RPMI7951 (cell line): ENCODE results near the gene ANKRD1. TPM values are rescaled to one million over a fixed set of nuclear protein-coding genes. Genes with fewer than 3 reads are reported as not detected.
"Not testable (repeated sequence)": the region's sequence is repeated elsewhere in the genome, so short reads cannot be mapped to it uniquely, and the experiment has no call there.

ENCODE experiments used
- DNase-seq: peaks from one replicate; pipeline ENCODE4 v3.0.0-alpha.2; 2012; ENCODE audit warnings: low read depth
- total RNA-seq: library from RNA; depleted of rRNA; stranded (reverse); fragments of >200 nt; shearing (Covaris generic); gene quantifications from 2 replicates; pipeline ENCODE4 v1.2.3, GENCODE V29; 2014

The ANKRD1 gene
- total RNA-seq, 1 experiment from 2014 or later, result 0.36 TPM

DNA sequence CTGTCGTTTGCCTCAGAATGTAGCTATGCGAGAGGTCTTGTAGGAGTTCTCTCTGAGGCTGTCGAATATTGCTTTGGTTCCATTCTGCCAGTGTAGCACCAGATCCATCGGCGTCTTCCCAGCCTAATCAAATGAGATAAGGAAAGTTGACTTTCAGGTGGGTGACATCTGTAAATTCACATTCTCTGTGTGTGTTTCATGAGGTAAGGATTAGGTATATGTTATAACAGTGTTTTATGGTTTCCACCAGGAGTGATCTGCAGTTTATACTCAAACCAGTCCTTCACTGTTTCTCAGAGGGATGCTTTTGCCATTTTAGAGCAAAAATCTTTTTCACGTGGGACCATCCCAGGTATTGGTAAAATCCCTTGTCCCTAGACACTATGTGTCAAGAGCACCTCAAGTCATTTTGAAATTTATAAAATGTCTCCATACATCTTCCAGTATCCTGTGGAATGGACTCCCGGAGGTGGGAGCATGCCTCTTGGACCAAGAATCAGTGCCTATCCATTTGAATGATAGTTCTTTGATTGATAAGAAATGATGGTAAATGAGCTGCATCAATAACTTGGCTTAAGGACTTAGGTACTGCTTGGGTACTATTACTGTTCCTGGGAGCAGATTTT is 7.9 kb downstream of the ANKRD1 start:
- no peak for DNase-seq

- peak; percentile 10 for DNase-seq
These were observed 8.7 kb downstream of the ANKRD1 start for GRCh38 chr10:90912174-90912573.

GRCh38 chr10:90911133-90912051 is 9.5 kb downstream of the ANKRD1 start:
- peak; percentile 71 for DNase-seq

DNA sequence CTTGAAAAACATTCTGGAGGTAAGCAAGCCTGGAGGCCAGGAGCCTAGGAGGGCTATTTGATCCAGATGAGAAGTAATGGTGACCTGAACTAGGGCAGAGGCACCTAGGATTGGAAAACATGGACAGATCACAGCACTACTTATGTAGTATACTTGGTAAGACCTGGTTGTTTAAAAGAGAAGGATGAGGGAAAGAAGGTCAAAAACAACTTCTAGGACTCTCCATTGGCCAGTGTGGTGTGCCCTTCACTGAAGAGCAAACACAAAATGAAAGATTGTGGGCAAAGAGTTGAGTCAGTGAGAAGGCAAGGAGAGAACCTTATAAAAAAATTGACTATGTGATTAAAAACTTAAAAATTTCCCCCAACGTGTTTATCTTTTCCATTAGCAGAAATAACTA is 14.3 kb downstream of the ANKRD1 start:
- no peak for DNase-seq

DNA sequence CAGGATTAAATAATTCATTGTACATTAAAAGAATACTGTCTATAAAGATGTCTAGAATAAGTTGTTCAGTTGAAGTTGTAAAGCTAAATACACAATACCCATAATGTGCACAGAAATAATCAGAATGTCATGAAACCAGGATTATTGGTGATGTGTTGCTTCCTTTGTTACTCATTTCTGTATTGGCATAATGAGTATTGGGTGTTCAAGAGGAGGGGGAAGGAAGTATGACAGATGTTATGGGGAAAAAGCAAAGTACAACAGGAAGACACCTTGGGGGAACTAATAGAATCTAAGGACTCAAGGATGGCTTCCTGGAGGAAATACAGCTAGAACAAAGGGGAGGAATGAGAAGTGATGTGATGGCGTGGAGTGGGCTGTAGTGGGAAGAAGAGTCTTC is 15.0 kb downstream of the ANKRD1 start:
- no peak for DNase-seq

- DNase-seq, result not testable (repeated sequence)
These were observed 24.0 kb downstream of the ANKRD1 start for GRCh38 chr10:90896916-90897315.

GRCh38 chr10:90893190-90893589 is 27.7 kb downstream of the ANKRD1 start:
- no peak for DNase-seq

- DNase-seq, result no peak
These were observed 30.5 kb downstream of the ANKRD1 start for GRCh38 chr10:90890347-90890746.

DNA sequence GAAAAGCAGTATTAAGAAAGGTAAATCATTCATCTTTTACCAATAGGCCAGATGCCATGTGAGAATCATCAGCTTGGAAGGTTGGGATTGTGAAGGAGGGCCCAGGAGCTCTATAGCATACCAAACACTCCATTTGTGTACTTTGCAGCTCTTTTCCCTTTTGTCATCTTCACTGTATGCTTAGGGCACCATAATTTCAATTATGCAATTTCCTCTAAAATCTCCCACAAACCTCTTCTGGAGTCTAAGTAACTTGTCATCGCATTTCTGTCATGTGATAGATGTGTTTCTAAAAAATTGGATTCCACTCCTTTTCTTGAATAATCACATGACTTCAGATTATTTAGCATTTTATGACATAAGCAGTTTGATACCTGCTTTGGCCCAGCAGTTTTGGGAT is 31.3 kb downstream of the ANKRD1 start:
- DNase-seq, result no peak

DNA sequence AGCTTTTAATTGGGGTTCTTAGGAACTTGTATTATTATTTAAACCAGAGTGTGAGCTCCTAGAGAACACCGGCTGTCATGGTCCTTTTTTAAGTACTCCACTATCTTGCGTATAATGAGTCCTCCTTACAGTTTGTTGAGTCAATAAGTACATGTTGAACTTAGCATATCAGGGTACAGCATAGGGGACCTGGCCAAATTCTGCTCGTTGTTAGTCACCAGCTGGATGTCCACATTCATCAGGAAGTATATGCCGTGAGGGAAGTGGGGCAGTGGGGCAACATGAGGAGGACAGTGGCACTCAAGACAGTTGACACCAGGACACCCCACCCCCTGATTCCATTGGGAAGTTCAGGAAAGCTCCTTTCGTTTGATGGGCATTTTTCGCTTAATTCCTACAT is 32.5 kb downstream of the ANKRD1 start:
- no peak for DNase-seq

GRCh38 chr10:90887555-90887954 is 33.3 kb downstream of the ANKRD1 start:
- no peak for DNase-seq

GRCh38 chr10:90885176-90885575 is 35.7 kb downstream of the ANKRD1 start:
- peak; percentile 9 for DNase-seq

GRCh38 chr10:90884431-90884830 is 36.5 kb downstream of the ANKRD1 start:
- DNase-seq, result no peak

DNA sequence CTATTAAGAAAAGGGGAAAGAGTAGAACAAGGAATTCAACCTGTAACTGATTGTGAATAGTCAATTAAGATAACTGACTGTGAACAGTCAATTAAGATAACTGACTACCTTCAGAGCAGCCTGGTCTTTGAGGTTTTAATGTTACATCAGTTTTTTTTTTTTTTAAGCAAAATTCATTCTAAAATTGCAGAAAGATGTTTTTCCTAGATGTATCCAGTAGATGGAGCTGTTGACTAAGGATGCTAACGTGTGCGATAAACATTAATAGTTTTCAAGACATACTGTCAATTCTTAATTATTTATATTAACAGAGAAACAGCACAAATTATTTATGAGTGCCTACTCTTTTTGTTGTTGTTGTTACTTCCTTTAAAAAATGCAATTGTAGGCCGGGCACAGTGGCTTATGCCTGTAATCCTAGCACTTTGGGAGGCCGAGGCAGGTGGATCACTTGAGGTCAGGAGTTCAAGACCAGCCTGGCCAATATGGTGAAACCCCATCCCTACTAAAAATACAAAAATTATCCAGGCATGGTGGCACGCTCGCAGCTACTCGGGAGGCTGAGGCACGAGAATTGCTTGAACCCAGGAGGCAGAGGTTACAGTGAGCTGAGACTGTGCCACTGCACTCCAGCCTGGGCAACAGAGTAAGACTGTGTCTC is 40.7 kb downstream of the ANKRD1 start:
- DNase-seq, result peak; percentile 39

GRCh38 chr10:90879062-90879461 is 41.8 kb downstream of the ANKRD1 start:
- DNase-seq, result no peak

- DNase-seq, result no peak
These were observed 48.3 kb downstream of the ANKRD1 start for GRCh38 chr10:90872648-90873020.

- DNase-seq, result peak; percentile 74
These were observed 48.9 kb downstream of the ANKRD1 start, which contains the start of gene RPP30 for GRCh38 chr10:90871766-90872647. Gene RPP30, plus strand, starts transcription at chr10:90871974. Its CDS starts 13 bp downstream, at chr10:90871987.

- peak; percentile 85 for DNase-seq
These were observed 49.6 kb downstream of the ANKRD1 start for GRCh38 chr10:90871279-90871765.

DNA sequence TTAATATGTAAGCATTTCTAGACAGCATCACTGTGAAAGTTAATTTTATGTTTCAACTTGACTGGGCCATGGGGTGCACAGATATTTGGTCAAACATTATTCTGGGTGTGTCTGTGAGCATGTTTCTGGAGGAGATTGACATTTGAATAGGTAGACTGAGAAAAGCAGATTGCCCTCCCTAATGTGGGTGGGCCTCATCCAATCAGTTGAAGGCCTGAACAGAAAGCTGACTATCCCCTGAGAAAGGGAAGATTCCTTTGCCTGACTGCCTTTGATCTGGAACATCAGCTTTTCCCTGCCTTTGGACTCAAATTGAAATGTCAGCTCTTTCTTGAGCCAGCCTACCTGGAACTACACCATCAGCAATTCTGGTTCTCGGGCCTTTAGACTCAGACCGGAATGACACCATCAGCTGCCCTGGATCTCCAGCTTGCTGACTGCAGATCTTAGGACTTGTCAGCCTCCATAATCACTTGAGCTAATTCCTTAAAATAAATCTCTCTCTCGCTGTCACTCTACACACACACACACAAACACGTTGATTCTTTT is 54.8 kb downstream of the ANKRD1 start:
- no peak for DNase-seq

GRCh38 chr10:90865401-90865800 is 55.5 kb downstream of the ANKRD1 start:
- no peak for DNase-seq

- DNase-seq, result peak; percentile 39
These were observed 57.9 kb downstream of the ANKRD1 start for GRCh38 chr10:90862908-90863514.
